Heart left ventricle (tissue), 13 donors: ENCODE results near the gene TULP4.

ENCODE experiments used
- POLR2A ChIP-seq, 2 donors: fragments of 450-650 bp; IDR thresholded peaks; one replicate each; pipeline ENCODE4 v1.6.1; 2017; ENCODE audit warnings: antibody characterized with exemption in 2 of 2, mild to moderate bottlenecking in 2 of 2, moderate library complexity in 2 of 2
- TF ChIP-seq, protein P1 (sequence below), 12 donors: fragments of 200-600 bp; sonication (generic) in 4 of 12; IDR thresholded peaks; one replicate each; pipeline versions ENCODE4 v1.5.0 to v1.8.0; 2018 to 2022; ENCODE audit warnings: antibody characterized with exemption in 12 of 12, mild to moderate bottlenecking in 5 of 12
- donor health status: ischemic (EF 13 %, LVEDD 7.1; RV severe dilation, severe dysfunction).
- donor health status: DM: no; HTN: yes; CAD: no.
- donor health status: DM: no; HTN: no; CAD: no.
- donor health status: ischemic (EF 25% LVEDD 6.9; RV normal size, moderate dysfunction).
- donor health status: ischemic (EF 25% LVEDD 5.7; RV mildly dilated, moderate dysfunction).
- donor health status: ischemic (EF 35%, LVEDD 5.7; RV mildly dilated, moderate dysfunction).
- donor health status: nonischemic (EF 11% LVEDD 7.7; RV severe dilation, severe dysfunction).
- donor health status: DM: yes; HTN: yes; CAD: no.
- donor health status: PGD.
- donor health status: ischemic (EF 29% LVEDD 5.4; RV normal size, mild dysfunction).
- donor health status: nonischemic (EF 23%, LVEDD 6.1; RV moderate dilation, normal function).

DNA sequence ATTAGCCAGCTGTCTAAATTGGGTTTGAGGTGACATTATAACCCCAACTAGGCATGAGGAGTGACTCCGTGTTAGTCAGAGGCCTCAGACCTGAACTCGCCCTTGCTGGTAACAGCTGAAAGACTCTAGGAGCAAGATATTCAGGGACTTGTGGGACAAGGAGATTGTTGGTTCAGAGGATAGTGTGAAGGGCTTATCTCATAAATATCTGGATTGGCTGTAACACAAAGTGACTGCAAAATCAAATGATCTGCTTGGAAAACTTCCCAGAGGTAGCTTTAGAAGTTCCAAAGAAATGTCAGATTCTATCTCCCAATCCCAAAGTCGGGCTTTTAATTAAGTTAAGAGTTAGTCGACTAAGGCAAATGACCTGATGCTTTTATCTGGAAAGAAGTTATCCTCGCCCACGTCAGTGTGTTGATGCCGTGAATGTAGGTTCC is 72.4 kb downstream of the TULP4 start:
- TF ChIP-seq POLR2A (IDR thresholded peaks at IDR 0.05) = no peak
- TF ChIP-seq, protein P1, sequence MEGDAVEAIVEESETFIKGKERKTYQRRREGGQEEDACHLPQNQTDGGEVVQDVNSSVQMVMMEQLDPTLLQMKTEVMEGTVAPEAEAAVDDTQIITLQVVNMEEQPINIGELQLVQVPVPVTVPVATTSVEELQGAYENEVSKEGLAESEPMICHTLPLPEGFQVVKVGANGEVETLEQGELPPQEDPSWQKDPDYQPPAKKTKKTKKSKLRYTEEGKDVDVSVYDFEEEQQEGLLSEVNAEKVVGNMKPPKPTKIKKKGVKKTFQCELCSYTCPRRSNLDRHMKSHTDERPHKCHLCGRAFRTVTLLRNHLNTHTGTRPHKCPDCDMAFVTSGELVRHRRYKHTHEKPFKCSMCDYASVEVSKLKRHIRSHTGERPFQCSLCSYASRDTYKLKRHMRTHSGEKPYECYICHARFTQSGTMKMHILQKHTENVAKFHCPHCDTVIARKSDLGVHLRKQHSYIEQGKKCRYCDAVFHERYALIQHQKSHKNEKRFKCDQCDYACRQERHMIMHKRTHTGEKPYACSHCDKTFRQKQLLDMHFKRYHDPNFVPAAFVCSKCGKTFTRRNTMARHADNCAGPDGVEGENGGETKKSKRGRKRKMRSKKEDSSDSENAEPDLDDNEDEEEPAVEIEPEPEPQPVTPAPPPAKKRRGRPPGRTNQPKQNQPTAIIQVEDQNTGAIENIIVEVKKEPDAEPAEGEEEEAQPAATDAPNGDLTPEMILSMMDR (IDR thresholded peaks at IDR 0.05) = no peak
